B cell (primary cell): Measurements from ENCODE around the gene KLK1. TPM values are rescaled to one million over a fixed set of nuclear protein-coding genes. Genes with fewer than 3 reads are reported as not detected.
"Not testable (repeated sequence)": the region's sequence is repeated elsewhere in the genome, so short reads cannot be mapped to it uniquely, and the experiment has no call there.

ENCODE experiments used
- ATAC-seq: fragments of 200-7000 bp; cut with Tn5 transposase; one replicate; pipeline ENCODE4 v1.10.0; 2021; ENCODE audit warnings: low read depth, mild to moderate bottlenecking, moderate number of reproducible peaks, moderate library complexity
- CTCF ChIA-PET: fragments of 350-600 bp; sonication (Branson Sonifier 250); formaldehyde crosslinking; loops from one replicate; lab custom pipeline; 2021; ENCODE audit warnings: antibody characterized with exemption, inconsistent platforms; lab: Charles Lee
- POLR2A ChIA-PET: fragments of 350-600 bp; sonication (Branson Sonifier 250); formaldehyde crosslinking; loops from one replicate; lab custom pipeline; 2021; ENCODE audit warnings: antibody characterized with exemption; lab: Charles Lee
- DNase-seq: peaks from one replicate; pipeline ENCODE4 v3.0.0; 2013
- H2AFZ ChIP-seq: 2 replicates; pipeline ENCODE4 v1.6.1; 2012; ENCODE audit warnings: mild to moderate bottlenecking, low read depth, low read length; ENCODE audit not compliant: insufficient read depth, poor library complexity, severe bottlenecking
- H3K27ac ChIP-seq, 2 donors: 1 replicate in 1 of 2; 2 replicates in 1 of 2; pipeline ENCODE4 v1.5.1; 2012 to 2013; ENCODE audit warnings: low read length in 2 of 2, mild to moderate bottlenecking in 2 of 2, moderate library complexity in 1 of 2
- H3K27me3 ChIP-seq, 4 experiments: fragments of 200-600 bp in 1 of 4; sonication (generic) in 1 of 4; replicated peaks in 1 of 4; 1 replicate in 2 of 4; 2 replicates in 2 of 4; pipeline versions ENCODE4 v1.6.1 to v1.7.0; 2013 to 2016; ENCODE audit warnings: low read length in 3 of 4, mild to moderate bottlenecking in 2 of 4, mixed read lengths in 1 of 4, moderate library complexity in 1 of 4; ENCODE audit not compliant: insufficient read depth in 4 of 4, control insufficient read depth in 3 of 4; ENCODE audit errors: control extremely low read depth in 1 of 4
- H3K36me3 ChIP-seq, 2 experiments: replicated peaks in 1 of 2; 1 replicate in 1 of 2; 2 replicates in 1 of 2; pipeline versions ENCODE4 v1.6.1 to v1.7.1; 2013; ENCODE audit warnings: low read length in 1 of 2; ENCODE audit not compliant: insufficient read depth in 2 of 2, control insufficient read depth in 1 of 2; ENCODE audit errors: control extremely low read depth in 1 of 2, extremely low read depth in 1 of 2
- H3K4me1 ChIP-seq, 2 donors: fragments of 200-600 bp in 1 of 2; sonication (generic) in 1 of 2; 1 replicate in 1 of 2; 2 replicates in 1 of 2; pipeline versions ENCODE4 v1.5.1 to v1.6.1; 2013 to 2017; ENCODE audit warnings: low read length in 2 of 2; ENCODE audit not compliant: control insufficient read depth in 2 of 2, insufficient read depth in 2 of 2
- H3K4me2 ChIP-seq: replicated peaks from 2 replicates; pipeline ENCODE3; 2012; ENCODE audit warnings: mild to moderate bottlenecking, low read depth, low read length; ENCODE audit not compliant: poor library complexity, severe bottlenecking
- H3K4me3 ChIP-seq, 5 experiments: fragments of 200-600 bp in 1 of 5; sonication (generic) in 1 of 5; 1 replicate in 3 of 5; 2 replicates in 2 of 5; pipeline versions ENCODE4 v1.5.1 to v1.7.0; 2011 to 2016; ENCODE audit warnings: low read length in 4 of 5, mild to moderate bottlenecking in 4 of 5, low read depth in 2 of 5, control low read depth in 1 of 5, moderate library complexity in 1 of 5; ENCODE audit not compliant: insufficient read depth in 1 of 5; ENCODE audit errors: control extremely low read depth in 1 of 5, extremely low read depth in 1 of 5
- H3K79me2 ChIP-seq: fragments of 200-600 bp; sonication (generic); one replicate; pipeline ENCODE4 v1.6.0; 2016; ENCODE audit warnings: low read length; ENCODE audit not compliant: control insufficient read depth, insufficient read depth
- H3K9ac ChIP-seq: fragments of 200-600 bp; sonication (generic); 2 replicates; pipeline ENCODE4 v1.6.1; 2017; ENCODE audit warnings: mild to moderate bottlenecking, low read length, moderate library complexity
- H3K9me3 ChIP-seq, 3 donors: one replicate each; pipeline versions ENCODE4 v1.6.1 to v1.7.1; 2013; ENCODE audit warnings: low read length in 2 of 3; ENCODE audit not compliant: control insufficient read depth in 2 of 3, insufficient read depth in 1 of 3; ENCODE audit errors: control extremely low read depth in 1 of 3
- H4K20me1 ChIP-seq: 2 replicates; pipeline ENCODE4 v1.6.0; 2012; ENCODE audit warnings: mild to moderate bottlenecking, low read length; ENCODE audit not compliant: insufficient read depth, control insufficient read depth, poor library complexity, severe bottlenecking
- H3K27ac Mint-ChIP-seq: one replicate; pipeline ENCODE4 v1.8.0; 2021; ENCODE audit warnings: mixed read lengths
- H3K27me3 Mint-ChIP-seq: one replicate; pipeline ENCODE4 v1.8.0; 2021; ENCODE audit warnings: mixed read lengths
- H3K4me1 Mint-ChIP-seq: one replicate; pipeline ENCODE4 v1.8.0; 2021; ENCODE audit warnings: mixed read lengths
- H3K4me3 Mint-ChIP-seq: one replicate; pipeline ENCODE4 v1.8.0; 2021; ENCODE audit warnings: mixed read lengths
- H3K9me3 Mint-ChIP-seq: one replicate; pipeline ENCODE4 v1.8.0; 2022; ENCODE audit warnings: mixed read lengths; ENCODE audit not compliant: insufficient read depth
- CTCF ChIP-seq: fragments of 200-600 bp; IDR thresholded peaks from one replicate; pipeline ENCODE4 v1.8.0; 2022; ENCODE audit warnings: antibody characterized with exemption, mild to moderate bottlenecking
- EZH2 ChIP-seq: IDR thresholded peaks from 2 replicates; pipeline ENCODE4 v1.6.1; 2012; ENCODE audit warnings: borderline replicate concordance, low read depth, mild to moderate bottlenecking, moderate library complexity, low read length; ENCODE audit not compliant: insufficient read depth, poor library complexity, severe bottlenecking
- WGBS: methylation state at CpG from one replicate; pipeline ENCODE4 v1.1.5; 2013; ENCODE audit warnings: missing lambda C conversion rate; ENCODE audit not compliant: insufficient coverage; 5-methylcytosine and 5-hydroxymethylcytosine counted together
- intact Hi-C: fragments of 100-400 bp; cut with micrococcal nuclease; formaldehyde crosslinking; loops from one replicate; pipeline ENCODE4 v1.10.0; 2022
- polyA plus RNA-seq: library from polyadenylated mRNA; depleted of rRNA; stranded (reverse); fragments of >200 nt; gene quantifications from 2 replicates; pipeline ENCODE4 v1.2.3, GENCODE V29; 2012
- small RNA-seq: library from RNA; depleted of rRNA; stranded (forward); fragments of <200 nt; gene quantifications from one replicate; pipeline ENCODE3, GENCODE V24; 2012; ENCODE audit warnings: low replicate concordance, low read depth; ENCODE audit not compliant: insufficient read length
- total RNA-seq, 2 donors: library from RNA; stranded (reverse); fragments of 120-200 nt in 1 of 2; gene quantifications; 1 replicate in 1 of 2; 2 replicates in 1 of 2; pipeline versions ENCODE4 v1.2.3 to v1.2.4, GENCODE V29; 2013 to 2022

The KLK1 gene
- total and polyA plus RNA-seq, 2 donors (not counting 1 experiment from before 2014, with no cell fraction given) = 9.5 to 15.2 TPM

GRCh38 chr19:50770888-50771287 lies 52.7 kb downstream of the KLK1 start:
- 93% methylated on average over 13 of the region's 13 CpGs for WGBS
- H2AFZ ChIP-seq = no peak overlapping the region
- no peak for ATAC-seq
- no peak overlapping the region for H3K27ac ChIP-seq
- no peak overlapping the region for H3K27ac Mint-ChIP-seq
- no peaks in the 10 kb centered on the region for H3K9me3 Mint-ChIP-seq
- no peak for DNase-seq
- H3K9ac ChIP-seq = no peak overlapping the region
- H4K20me1 ChIP-seq = no peaks in the 10 kb centered on the region
- no peak overlapping the region for H3K4me2 ChIP-seq
- no peaks in the 10 kb centered on the region for H3K79me2 ChIP-seq
- no peaks in the 10 kb centered on the region for H3K36me3 ChIP-seq
- H3K27me3 ChIP-seq = peaks cover 0 to 4% (median 0%) of the 10 kb centered on the region in 4 experiments
- ChIA-PET POLR2A (no interaction called here), CTCF (no interaction called here)
- H3K27me3 Mint-ChIP-seq = peaks cover 31% of the 10 kb centered on the region
- H3K4me1 ChIP-seq = no peaks in the 10 kb centered on the region
- peaks cover 0 to 5% (median 1%) of the 10 kb centered on the region in 3 donors for H3K9me3 ChIP-seq
- intact Hi-C loops = no loop called here
- no peaks in the 10 kb centered on the region for H3K4me1 Mint-ChIP-seq
- TF ChIP-seq EZH2 = no peak
- TF ChIP-seq CTCF = no peak
- H3K4me3 ChIP-seq = no peak overlapping the region
- H3K4me3 Mint-ChIP-seq = no peak overlapping the region

DNA sequence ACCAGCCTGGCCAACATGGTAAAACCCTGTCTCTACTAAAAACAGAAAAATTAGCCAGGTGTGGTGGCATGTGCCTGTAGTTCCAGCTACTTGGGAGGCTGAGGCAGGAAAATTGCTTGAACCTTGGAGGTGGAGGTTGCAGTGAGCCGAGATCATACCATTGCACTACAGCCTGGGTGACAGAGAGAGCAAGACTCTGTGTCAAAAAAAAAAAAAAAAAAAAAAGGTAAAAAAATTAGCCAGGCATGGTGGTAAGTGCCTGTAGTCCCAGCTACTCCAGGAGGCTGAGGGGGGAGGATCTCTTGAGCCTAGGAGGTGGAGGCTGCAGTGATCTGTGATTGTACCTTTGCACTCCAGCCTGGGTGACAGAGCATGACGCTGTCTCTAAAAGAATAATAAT lies 53.4 kb downstream of the KLK1 start, which contains the start of gene GPR32:
Gene GPR32, plus strand, starts transcription at position 301 of the 400 bp plus-strand sequence. CDS start 137 bp downstream, outside the sequence.
- peaks cover 28% of the 10 kb centered on the region for H3K27me3 Mint-ChIP-seq

More for the DNA sequence above, 53.4 kb downstream of the KLK1 start, which contains the start of gene GPR32:
- H4K20me1 ChIP-seq, H3K4me1 Mint-ChIP-seq, H3K27ac Mint-ChIP-seq, CTCF ChIA-PET, ATAC-seq, H3K4me1 ChIP-seq, DNase-seq, H2AFZ ChIP-seq, POLR2A ChIA-PET, H3K4me3 Mint-ChIP-seq, H3K79me2 ChIP-seq, H3K9ac ChIP-seq, H3K27me3 ChIP-seq, H3K4me2 ChIP-seq, H3K27ac ChIP-seq, H3K36me3 ChIP-seq, H3K9me3 ChIP-seq, H3K4me3 ChIP-seq, H3K9me3 Mint-ChIP-seq, intact Hi-C loops: not testable (repeated sequence)
- WGBS = 75% methylated on average over 1 of the region's 2 CpGs

Small RNA genes lying within 50 kb of the gene (small RNA-seq; reads per million reads assigned to genes)
- gene SNORD88A = 161 reads per million, percentile 95 among the genes with 10 or more reads in this experiment
- gene SNORD88B = not detected
- gene SNORD88C = not detected

Other genes with a start within 250 kb of the KLK1 start
- gene SYT3, start 183.9 kb downstream of the KLK1 start, total RNA-seq = 0.17 and 0.39 TPM in 2 replicates
- 0.09 TPM in 1 of 2 replicates, not detected in the other for gene SYT3, start 183.9 kb downstream of the KLK1 start, polyA plus RNA-seq
- not detected in 2 replicates for gene C19orf81, start 174.3 kb downstream of the KLK1 start, total RNA-seq
- 0.37 TPM in 1 of 2 replicates, not detected in the other for gene C19orf81, start 174.3 kb downstream of the KLK1 start, polyA plus RNA-seq
- not detected in 2 replicates for gene SHANK1, start 104.0 kb downstream of the KLK1 start, total RNA-seq
- gene SHANK1, start 104.0 kb downstream of the KLK1 start, polyA plus RNA-seq = 0.03 TPM in 1 of 2 replicates, not detected in the other
- gene CLEC11A, start 100.4 kb downstream of the KLK1 start, total RNA-seq = 0.34 and 0.52 TPM in 2 replicates
- gene CLEC11A, start 100.4 kb downstream of the KLK1 start, polyA plus RNA-seq = 1.6 and 2.8 TPM in 2 replicates
- gene GPR32, start 53.3 kb downstream of the KLK1 start, total RNA-seq = not detected in 2 replicates
- gene GPR32, start 53.3 kb downstream of the KLK1 start, polyA plus RNA-seq = not detected in 2 replicates
- not detected in 2 replicates for gene ACP4, start 33.4 kb downstream of the KLK1 start, total RNA-seq
- not detected in 2 replicates for gene ACP4, start 33.4 kb downstream of the KLK1 start, polyA plus RNA-seq
- gene KLK15, start 9.8 kb upstream of the KLK1 start, total RNA-seq = not detected in 2 replicates
- 0.07 TPM in 1 of 2 replicates, not detected in the other for gene KLK15, start 9.8 kb upstream of the KLK1 start, polyA plus RNA-seq
- not detected in 2 replicates for gene KLK3, start 31.1 kb upstream of the KLK1 start, total RNA-seq
- gene KLK3, start 31.1 kb upstream of the KLK1 start, polyA plus RNA-seq = not detected in 2 replicates
- gene KLK2, start 49.7 kb upstream of the KLK1 start, total RNA-seq = 1.7 TPM in 2 replicates
- 0.60 and 1.2 TPM in 2 replicates for gene KLK2, start 49.7 kb upstream of the KLK1 start, polyA plus RNA-seq
- 0.52 and 1.00 TPM in 2 replicates for gene KLK4, start 87.6 kb upstream of the KLK1 start, total RNA-seq
- gene KLK4, start 87.6 kb upstream of the KLK1 start, polyA plus RNA-seq = 0.45 TPM in 1 of 2 replicates, not detected in the other
- gene KLK5, start 129.3 kb upstream of the KLK1 start, total RNA-seq = not detected in 2 replicates
- gene KLK5, start 129.3 kb upstream of the KLK1 start, polyA plus RNA-seq = not detected in 2 replicates
- not detected in 2 replicates for gene KLK6, start 145.8 kb upstream of the KLK1 start, total RNA-seq
- not detected in 2 replicates for gene KLK6, start 145.8 kb upstream of the KLK1 start, polyA plus RNA-seq
- gene KLK7, start 160.1 kb upstream of the KLK1 start, total RNA-seq = not detected in 2 replicates
- not detected in 2 replicates for gene KLK7, start 160.1 kb upstream of the KLK1 start, polyA plus RNA-seq
- not detected in 2 replicates for gene KLK8, start 177.8 kb upstream of the KLK1 start, total RNA-seq
- not detected in 2 replicates for gene KLK8, start 177.8 kb upstream of the KLK1 start, polyA plus RNA-seq
- not detected in 2 replicates for gene KLK10, start 195.9 kb upstream of the KLK1 start, total RNA-seq
- not detected in 2 replicates for gene KLK10, start 195.9 kb upstream of the KLK1 start, polyA plus RNA-seq
- gene KLK11, start 202.8 kb upstream of the KLK1 start, total RNA-seq = not detected in 2 replicates
- not detected in 2 replicates for gene KLK11, start 202.8 kb upstream of the KLK1 start, polyA plus RNA-seq
- not detected in 2 replicates for gene KLK12, start 211.2 kb upstream of the KLK1 start, total RNA-seq
- gene KLK12, start 211.2 kb upstream of the KLK1 start, polyA plus RNA-seq = not detected in 2 replicates
- gene KLK13, start 241.3 kb upstream of the KLK1 start, total RNA-seq = not detected in 2 replicates
- not detected in 2 replicates for gene KLK13, start 241.3 kb upstream of the KLK1 start, polyA plus RNA-seq